ENCODE data around the gene AKR1C3. TPM values are rescaled to one million over a fixed set of nuclear protein-coding genes. Genes with fewer than 3 reads are reported as not detected.
A peak's percentile ranks its signal among the peaks of the same experiment; 100 is the strongest.

The AKR1C3 gene
- total RNA-seq, 1 experiment from 2014 or later, result not detected

DNA sequence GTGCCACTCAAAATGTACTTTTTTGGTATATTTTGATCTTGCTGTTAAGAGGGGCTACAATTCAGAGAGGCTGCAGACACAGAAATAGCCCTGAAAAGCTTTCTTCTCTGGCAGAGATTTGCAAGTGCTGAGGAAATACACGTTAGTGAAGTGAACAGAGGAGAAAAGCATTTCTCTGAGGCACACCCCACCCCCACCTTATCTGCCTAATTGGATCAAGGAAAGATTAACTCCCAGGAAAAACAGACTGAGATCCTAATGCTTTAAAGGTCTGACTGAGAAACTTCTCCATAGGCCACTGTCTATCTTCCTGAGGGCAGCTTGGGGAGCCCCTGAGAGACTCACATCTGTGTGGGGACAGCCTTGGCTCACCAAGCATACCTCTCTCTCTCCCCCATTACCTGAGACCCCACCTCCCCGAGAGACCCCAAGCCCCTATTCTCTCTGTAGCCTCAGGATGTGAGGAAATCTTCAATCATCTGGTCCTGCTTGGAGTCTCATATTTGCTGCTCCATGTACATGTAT, 14.8 kb upstream of the AKR1C3 start:
- H2AFZ ChIP-seq (ENCODE audit: low read length), result no peak overlapping the region
- no peak overlapping the region for H3K4me2 ChIP-seq (ENCODE audit: low read depth, low read length, poor library complexity, severe bottlenecking)
- H3K9me2 ChIP-seq (replicated peaks; ENCODE audit: insufficient read depth, low read length), result no peaks in the 10 kb centered on the region
- DNase-seq, result no peak
- no peaks in the 10 kb centered on the region for H3K9me3 ChIP-seq (ENCODE audit: low read length)
- H3K4me1 ChIP-seq (ENCODE audit: low read length), result no peaks in the 10 kb centered on the region
- H3K36me3 ChIP-seq (ENCODE audit: insufficient read depth, low read length), result no peaks in the 10 kb centered on the region
- H3K79me2 ChIP-seq (ENCODE audit: low read length), result no peaks in the 10 kb centered on the region
- H3K27ac ChIP-seq (ENCODE audit: low read length), result no peak overlapping the region
- no peak overlapping the region for H3K9ac ChIP-seq (ENCODE audit: low read length)
- no peaks in the 10 kb centered on the region for H3K27me3 ChIP-seq (ENCODE audit: low read length)
- H4K20me1 ChIP-seq (ENCODE audit: insufficient read depth, low read depth, low read length), result no peaks in the 10 kb centered on the region
- no peak overlapping the region for H3K4me3 ChIP-seq (ENCODE audit: low read length)

DNA sequence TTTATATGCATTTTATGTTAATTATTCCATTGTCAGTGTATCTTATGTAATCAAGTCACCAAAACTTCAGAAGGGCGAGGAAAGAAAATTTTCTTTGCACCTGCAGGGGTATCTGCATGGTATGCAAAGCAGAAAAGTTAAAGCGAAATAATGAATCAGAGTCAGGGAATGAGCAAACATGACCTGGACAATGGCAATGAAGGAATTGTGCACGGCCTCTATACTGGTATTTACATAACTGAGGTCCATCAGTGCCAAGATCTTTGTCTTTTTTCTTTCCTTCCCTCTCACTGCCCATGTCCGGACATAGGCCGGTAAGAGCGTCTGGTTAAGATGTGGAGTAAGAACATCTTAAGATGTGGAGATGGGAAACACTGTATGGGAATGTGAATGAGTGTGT, 14.4 kb upstream of the AKR1C3 start:
- Histone ChIP-seq H3K27ac (ENCODE audit: low read length) (no peak overlapping the region), H3K4me2 (ENCODE audit: low read depth, low read length, poor library complexity, severe bottlenecking) (no peak overlapping the region)

DNA sequence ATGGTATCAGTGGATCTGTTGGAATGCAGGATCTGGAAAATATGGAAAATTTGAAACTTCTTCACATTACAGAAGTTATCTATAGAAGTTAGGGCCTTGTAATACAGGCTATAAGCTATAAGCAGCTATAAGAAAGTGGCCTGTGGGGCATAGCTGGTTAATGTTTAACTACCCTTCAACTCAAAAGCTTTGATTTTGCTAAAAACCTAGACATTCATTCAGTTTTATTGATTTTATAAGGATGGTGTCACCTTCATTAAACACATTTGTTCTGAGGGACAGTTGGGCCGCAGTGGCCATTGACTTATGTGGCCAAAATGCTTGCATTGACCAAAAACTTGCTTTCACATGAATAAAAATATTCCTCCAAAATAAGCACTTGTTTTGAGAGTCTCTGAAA, 13.1 kb upstream of the AKR1C3 start:
- no peaks in the 10 kb centered on the region for H3K79me2 ChIP-seq (ENCODE audit: low read length)
- H3K9me3 ChIP-seq (ENCODE audit: low read length), result no peaks in the 10 kb centered on the region
- H4K20me1 ChIP-seq (ENCODE audit: insufficient read depth, low read depth, low read length), result no peaks in the 10 kb centered on the region
- H3K4me3 ChIP-seq (ENCODE audit: low read length), result no peak overlapping the region
- no peak overlapping the region for H2AFZ ChIP-seq (ENCODE audit: low read length)
- H3K4me1 ChIP-seq (ENCODE audit: low read length), result no peaks in the 10 kb centered on the region
- no peak overlapping the region for H3K9ac ChIP-seq (ENCODE audit: low read length)
- H3K27me3 ChIP-seq (ENCODE audit: low read length), result no peaks in the 10 kb centered on the region
- DNase-seq, result no peak
- no peaks in the 10 kb centered on the region for H3K9me2 ChIP-seq (replicated peaks; ENCODE audit: insufficient read depth, low read length)
- H3K36me3 ChIP-seq (ENCODE audit: insufficient read depth, low read length), result no peaks in the 10 kb centered on the region
- no peak overlapping the region for H3K27ac ChIP-seq (ENCODE audit: low read length)
- H3K4me2 ChIP-seq (ENCODE audit: low read depth, low read length, poor library complexity, severe bottlenecking), result no peak overlapping the region

More for the DNA sequence above, 14.4 kb upstream of the AKR1C3 start:
- no peaks in the 10 kb centered on the region for H3K79me2 ChIP-seq (ENCODE audit: low read length)
- H3K27me3 ChIP-seq (ENCODE audit: low read length), result no peaks in the 10 kb centered on the region
- no peak overlapping the region for H3K9ac ChIP-seq (ENCODE audit: low read length)
- H2AFZ ChIP-seq (ENCODE audit: low read length), result no peak overlapping the region
- no peaks in the 10 kb centered on the region for H3K9me2 ChIP-seq (replicated peaks; ENCODE audit: insufficient read depth, low read length)
- no peaks in the 10 kb centered on the region for H3K4me1 ChIP-seq (ENCODE audit: low read length)
- H3K4me3 ChIP-seq (ENCODE audit: low read length), result no peak overlapping the region
- DNase-seq, result no peak
- no peaks in the 10 kb centered on the region for H4K20me1 ChIP-seq (ENCODE audit: insufficient read depth, low read depth, low read length)
- no peaks in the 10 kb centered on the region for H3K36me3 ChIP-seq (ENCODE audit: insufficient read depth, low read length)
- H3K9me3 ChIP-seq (ENCODE audit: low read length), result no peaks in the 10 kb centered on the region

DNA sequence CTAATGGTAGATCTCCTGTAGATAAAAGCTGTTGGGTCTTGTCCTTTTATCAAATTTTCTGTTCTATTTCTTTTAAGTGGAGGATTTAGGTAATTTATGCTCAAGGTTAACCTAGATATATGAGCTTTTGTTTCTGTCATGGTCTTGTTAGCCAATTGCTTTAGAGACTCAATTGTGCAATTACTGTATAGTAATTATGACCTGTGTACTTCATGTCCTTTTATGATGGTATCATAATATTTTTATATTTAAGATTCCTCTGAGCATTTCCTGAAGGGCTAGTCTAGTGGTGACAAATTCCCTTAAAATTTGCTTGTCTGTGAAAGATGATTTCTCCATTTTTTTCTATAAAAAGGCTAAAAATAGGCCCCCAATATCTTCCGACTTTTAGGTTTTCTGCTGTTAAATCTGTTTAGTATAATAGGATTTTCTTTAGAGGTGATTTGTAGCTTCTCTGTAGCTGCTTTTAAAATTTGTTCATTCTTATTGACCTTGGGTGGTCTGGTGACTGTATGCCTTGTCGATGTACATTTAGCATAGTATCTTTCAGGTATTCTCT, 5.4 kb upstream of the AKR1C3 start:
- Histone ChIP-seq H3K27me3 (ENCODE audit: low read length) (no peaks in the 10 kb centered on the region), H3K9me3 (ENCODE audit: low read length) (no peaks in the 10 kb centered on the region), H4K20me1 (ENCODE audit: insufficient read depth, low read depth, low read length) (no peaks in the 10 kb centered on the region), H3K9ac (ENCODE audit: low read length) (no peak overlapping the region), H3K27ac (ENCODE audit: low read length) (no peak overlapping the region), H2AFZ (ENCODE audit: low read length) (no peak overlapping the region), H3K9me2 (replicated peaks; ENCODE audit: insufficient read depth, low read length) (no peaks in the 10 kb centered on the region), H3K4me2 (ENCODE audit: low read depth, low read length, poor library complexity, severe bottlenecking) (no peak overlapping the region), H3K79me2 (ENCODE audit: low read length) (no peaks in the 10 kb centered on the region), H3K4me1 (ENCODE audit: low read length) (no peaks in the 10 kb centered on the region), H3K36me3 (ENCODE audit: insufficient read depth, low read length) (no peaks in the 10 kb centered on the region), H3K4me3 (ENCODE audit: low read length) (no peak overlapping the region)
- DNase-seq, result no peak

DNA sequence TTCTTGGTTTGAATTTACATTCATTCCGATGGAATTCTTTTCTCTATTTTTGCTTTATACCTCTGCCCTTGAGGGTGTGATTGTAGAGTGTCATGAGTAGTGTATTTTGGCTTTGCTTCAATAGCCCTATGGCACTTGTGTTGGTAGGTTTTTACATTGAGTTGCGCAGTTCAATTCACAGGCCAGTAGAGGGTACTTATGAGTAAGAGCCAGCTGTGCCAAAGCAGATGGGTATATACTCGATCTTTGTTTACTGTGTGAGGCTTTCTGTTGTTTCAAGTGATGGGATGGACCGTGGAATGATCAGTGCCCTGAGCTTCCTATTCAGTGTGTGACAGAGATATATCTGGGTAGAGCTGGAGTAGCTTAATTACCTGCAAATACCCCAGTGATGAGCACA, 4.3 kb upstream of the AKR1C3 start:
- no peak overlapping the region for H3K4me3 ChIP-seq (ENCODE audit: low read length)
- no peak overlapping the region for H3K27ac ChIP-seq (ENCODE audit: low read length)
- H2AFZ ChIP-seq (ENCODE audit: low read length), result no peak overlapping the region
- no peaks in the 10 kb centered on the region for H3K9me2 ChIP-seq (replicated peaks; ENCODE audit: insufficient read depth, low read length)
- no peaks in the 10 kb centered on the region for H3K79me2 ChIP-seq (ENCODE audit: low read length)
- H3K36me3 ChIP-seq (ENCODE audit: insufficient read depth, low read length), result no peaks in the 10 kb centered on the region
- no peaks in the 10 kb centered on the region for H4K20me1 ChIP-seq (ENCODE audit: insufficient read depth, low read depth, low read length)
- H3K9me3 ChIP-seq (ENCODE audit: low read length), result no peaks in the 10 kb centered on the region
- no peaks in the 10 kb centered on the region for H3K4me1 ChIP-seq (ENCODE audit: low read length)
- H3K4me2 ChIP-seq (ENCODE audit: low read depth, low read length, poor library complexity, severe bottlenecking), result no peak overlapping the region
- H3K27me3 ChIP-seq (ENCODE audit: low read length), result no peaks in the 10 kb centered on the region
- peak; percentile 72 for DNase-seq
- H3K9ac ChIP-seq (ENCODE audit: low read length), result no peak overlapping the region

DNA sequence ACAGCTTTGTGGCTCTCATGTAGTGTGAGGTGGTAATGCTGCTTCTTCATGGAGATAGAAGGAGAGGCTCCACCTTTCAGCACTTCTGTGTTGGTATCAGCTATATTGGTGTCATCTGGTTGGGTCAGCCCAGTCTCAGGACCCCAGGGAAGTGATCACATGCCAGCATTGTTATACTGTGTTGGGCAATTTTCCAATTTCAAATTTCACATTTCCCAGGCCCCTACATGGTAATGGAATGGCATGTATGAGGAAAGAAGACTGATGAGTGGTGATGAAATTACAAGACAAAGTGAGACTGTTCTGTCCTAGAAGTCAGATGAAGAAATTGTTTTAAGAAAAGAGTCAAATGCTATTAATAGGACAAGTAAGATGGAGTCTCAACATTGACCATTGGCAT, 3.7 kb upstream of the AKR1C3 start:
- Histone ChIP-seq H3K27ac (ENCODE audit: low read length) (no peak overlapping the region), H3K36me3 (ENCODE audit: insufficient read depth, low read length) (no peaks in the 10 kb centered on the region), H3K9me2 (replicated peaks; ENCODE audit: insufficient read depth, low read length) (no peaks in the 10 kb centered on the region), H3K4me1 (ENCODE audit: low read length) (no peaks in the 10 kb centered on the region), H3K4me3 (ENCODE audit: low read length) (no peak overlapping the region), H3K79me2 (ENCODE audit: low read length) (no peaks in the 10 kb centered on the region), H3K4me2 (ENCODE audit: low read depth, low read length, poor library complexity, severe bottlenecking) (no peak overlapping the region), H3K27me3 (ENCODE audit: low read length) (no peaks in the 10 kb centered on the region), H2AFZ (ENCODE audit: low read length) (no peak overlapping the region), H4K20me1 (ENCODE audit: insufficient read depth, low read depth, low read length) (no peaks in the 10 kb centered on the region), H3K9ac (ENCODE audit: low read length) (no peak overlapping the region), H3K9me3 (ENCODE audit: low read length) (no peaks in the 10 kb centered on the region)
- DNase-seq, result no peak

DNA sequence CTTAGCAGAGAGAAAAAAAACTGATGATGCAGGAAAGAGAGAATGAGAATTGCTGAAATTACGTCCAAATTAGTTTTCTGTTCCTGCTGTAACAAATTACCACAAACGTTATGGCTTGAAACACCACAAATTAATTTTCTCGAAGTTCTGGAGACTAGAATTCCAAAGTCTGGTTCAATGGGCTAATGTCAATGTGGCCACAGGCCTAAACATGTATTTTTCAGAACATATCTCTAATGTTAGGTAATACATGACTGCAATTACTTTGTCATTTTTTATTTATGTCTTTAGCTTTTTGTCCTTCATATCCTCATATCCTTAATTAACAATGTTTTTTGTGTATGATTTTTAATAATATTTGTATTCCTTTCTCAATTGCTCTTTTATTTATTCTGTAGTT, 3.0 kb upstream of the AKR1C3 start:
- Histone ChIP-seq H3K4me2 (ENCODE audit: low read depth, low read length, poor library complexity, severe bottlenecking) (no peak overlapping the region), H3K79me2 (ENCODE audit: low read length) (no peaks in the 10 kb centered on the region), H3K4me3 (ENCODE audit: low read length) (no peak overlapping the region), H3K9me3 (ENCODE audit: low read length) (no peaks in the 10 kb centered on the region), H3K9me2 (replicated peaks; ENCODE audit: insufficient read depth, low read length) (no peaks in the 10 kb centered on the region), H3K27me3 (ENCODE audit: low read length) (no peaks in the 10 kb centered on the region), H3K9ac (ENCODE audit: low read length) (no peak overlapping the region), H2AFZ (ENCODE audit: low read length) (no peak overlapping the region), H3K27ac (ENCODE audit: low read length) (no peak overlapping the region), H3K36me3 (ENCODE audit: insufficient read depth, low read length) (no peaks in the 10 kb centered on the region), H3K4me1 (ENCODE audit: low read length) (no peaks in the 10 kb centered on the region), H4K20me1 (ENCODE audit: insufficient read depth, low read depth, low read length) (no peaks in the 10 kb centered on the region)
- no peak for DNase-seq

DNA sequence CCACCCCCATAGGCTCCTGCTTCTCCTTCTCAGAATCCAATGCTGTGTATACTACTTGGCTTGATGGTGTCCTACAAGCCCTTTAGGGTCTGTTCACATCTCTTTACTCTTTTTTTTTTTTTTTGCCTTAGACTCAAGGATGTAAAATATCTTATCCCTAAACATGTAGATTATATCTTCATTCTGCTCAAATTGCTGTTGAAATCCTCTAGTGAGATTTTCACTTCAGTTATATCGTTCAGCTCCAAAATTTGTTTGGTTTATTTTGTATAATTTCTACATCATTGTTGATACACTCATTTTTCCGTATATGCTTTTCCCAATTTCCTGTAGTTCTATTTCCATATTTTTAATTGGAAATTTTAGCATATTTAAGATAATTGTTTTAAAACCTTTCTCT, 1.8 kb upstream of the AKR1C3 start:
- Histone ChIP-seq H3K9me2 (replicated peaks; ENCODE audit: insufficient read depth, low read length) (no peaks in the 10 kb centered on the region), H4K20me1 (ENCODE audit: insufficient read depth, low read depth, low read length) (no peaks in the 10 kb centered on the region), H3K27ac (ENCODE audit: low read length) (no peak overlapping the region), H3K4me1 (ENCODE audit: low read length) (no peaks in the 10 kb centered on the region), H3K9me3 (ENCODE audit: low read length) (no peaks in the 10 kb centered on the region), H3K36me3 (ENCODE audit: insufficient read depth, low read length) (no peaks in the 10 kb centered on the region), H2AFZ (ENCODE audit: low read length) (no peak overlapping the region), H3K9ac (ENCODE audit: low read length) (no peak overlapping the region), H3K79me2 (ENCODE audit: low read length) (no peaks in the 10 kb centered on the region), H3K4me2 (ENCODE audit: low read depth, low read length, poor library complexity, severe bottlenecking) (no peak overlapping the region), H3K27me3 (ENCODE audit: low read length) (no peaks in the 10 kb centered on the region), H3K4me3 (ENCODE audit: low read length) (no peak overlapping the region)
- DNase-seq, result no peak
